ENCODE results near the gene STXBP1.
"Not testable (repeated sequence)": the region's sequence is repeated elsewhere in the genome, so short reads cannot be mapped to it uniquely, and the experiment has no call there.

STXBP1 gene

DNA sequence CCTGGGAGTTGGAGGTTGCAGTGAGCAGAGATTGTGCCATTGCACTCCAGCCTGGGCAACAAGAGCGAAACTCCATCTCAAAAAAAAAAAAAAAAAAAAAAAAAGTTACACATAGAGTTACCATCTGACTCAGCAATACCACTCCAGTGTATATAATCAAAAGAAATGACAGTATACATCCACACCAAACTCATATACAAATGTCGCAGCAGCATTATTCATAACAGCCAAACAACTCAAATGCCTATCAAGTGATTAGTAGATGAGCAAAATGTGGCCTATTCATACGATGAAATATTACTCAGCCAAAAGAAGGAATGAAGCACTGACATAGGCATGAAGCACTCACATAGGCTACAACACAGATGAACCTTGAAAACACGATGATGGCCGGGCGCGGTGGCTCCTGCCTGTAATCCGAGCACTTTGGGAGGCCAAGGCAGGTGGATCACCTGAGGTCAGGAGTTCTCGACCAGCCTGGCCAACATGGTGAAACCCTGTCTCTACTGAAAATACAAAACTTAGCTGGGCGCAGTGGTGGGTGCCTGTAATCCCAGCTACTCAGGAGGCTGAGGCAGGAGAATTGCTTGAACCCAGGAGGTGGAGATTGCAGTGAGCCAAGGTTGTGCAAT, 9.4 kb downstream of the STXBP1 start:
- DNase-seq (ENCODE audit: low read depth), result not testable (repeated sequence)

DNA sequence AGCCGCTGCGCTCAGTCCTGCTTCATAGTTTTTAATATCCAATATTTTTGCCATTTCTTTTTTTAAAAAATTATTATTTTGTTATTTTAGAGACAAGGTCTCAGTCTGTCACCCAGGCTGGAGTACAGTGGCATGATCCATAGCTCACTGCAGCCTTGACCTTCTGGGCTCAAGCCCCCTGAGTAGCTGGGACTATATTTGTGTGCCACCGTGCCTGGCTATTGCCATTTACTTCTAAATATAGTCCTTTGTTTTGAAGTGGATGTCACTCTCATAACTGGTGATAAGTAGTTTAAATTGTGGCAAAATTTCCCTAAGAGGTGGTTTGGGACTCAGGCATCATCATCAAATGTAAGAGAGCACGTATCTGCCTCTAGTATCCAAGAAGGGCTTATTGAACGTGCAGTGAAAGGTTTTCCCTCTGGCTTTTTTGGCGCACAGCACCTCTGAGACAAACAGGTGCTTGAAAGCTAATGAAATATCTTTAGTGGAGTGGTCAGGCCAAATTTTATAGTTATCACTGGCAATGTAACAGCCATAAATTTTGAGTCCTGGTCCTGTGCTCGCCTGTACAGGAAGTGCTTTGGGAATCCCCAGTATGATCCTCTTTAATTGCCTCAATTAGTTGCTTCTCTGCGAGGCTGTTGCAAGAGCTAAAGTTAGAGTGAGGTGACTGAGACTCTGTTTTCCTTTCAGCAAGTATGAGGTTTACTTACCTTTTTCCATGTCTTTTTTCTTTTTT, 14.8 kb downstream of the STXBP1 start:
- no peak for DNase-seq (ENCODE audit: low read depth)

- no peak for DNase-seq (ENCODE audit: low read depth)
Measured at GRCh38 chr9:127627494-127627855, 15.4 kb downstream of the STXBP1 start.

DNA sequence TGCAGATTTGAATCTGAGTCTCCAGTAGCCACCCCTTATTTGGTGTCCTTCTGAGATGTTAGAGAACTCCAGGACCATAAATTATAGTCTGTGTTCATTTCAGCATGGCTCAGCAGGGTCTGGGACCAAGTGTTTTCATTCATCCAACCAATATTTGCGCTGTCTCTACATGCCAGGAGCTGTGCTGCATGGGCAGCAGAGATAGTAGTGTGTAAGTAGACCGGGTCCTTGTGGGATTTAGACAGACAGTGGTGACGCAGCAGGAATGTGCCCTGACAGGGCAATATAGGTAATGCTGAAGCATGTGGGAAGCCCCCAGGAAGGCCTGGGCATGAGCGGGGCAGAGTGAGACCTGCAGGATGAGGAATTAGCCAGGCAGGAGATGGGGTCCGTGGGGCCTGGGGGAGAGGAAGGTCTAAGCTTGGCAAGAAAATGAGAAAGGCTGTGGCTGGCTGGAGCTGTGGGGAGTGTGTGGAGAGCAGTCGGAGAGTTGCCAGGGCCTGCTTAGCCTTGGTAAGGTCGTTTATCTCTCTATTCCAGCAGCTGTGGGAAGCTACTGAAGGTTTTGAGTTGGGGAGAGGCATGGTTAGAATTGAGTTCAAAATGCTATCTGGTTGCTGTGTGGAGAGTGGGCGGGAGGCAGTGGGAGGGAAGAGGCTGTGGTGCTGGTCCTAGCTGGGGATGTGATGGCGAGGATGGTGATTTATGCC, 16.8 kb downstream of the STXBP1 start:
- no peak for DNase-seq (ENCODE audit: low read depth)

DNA sequence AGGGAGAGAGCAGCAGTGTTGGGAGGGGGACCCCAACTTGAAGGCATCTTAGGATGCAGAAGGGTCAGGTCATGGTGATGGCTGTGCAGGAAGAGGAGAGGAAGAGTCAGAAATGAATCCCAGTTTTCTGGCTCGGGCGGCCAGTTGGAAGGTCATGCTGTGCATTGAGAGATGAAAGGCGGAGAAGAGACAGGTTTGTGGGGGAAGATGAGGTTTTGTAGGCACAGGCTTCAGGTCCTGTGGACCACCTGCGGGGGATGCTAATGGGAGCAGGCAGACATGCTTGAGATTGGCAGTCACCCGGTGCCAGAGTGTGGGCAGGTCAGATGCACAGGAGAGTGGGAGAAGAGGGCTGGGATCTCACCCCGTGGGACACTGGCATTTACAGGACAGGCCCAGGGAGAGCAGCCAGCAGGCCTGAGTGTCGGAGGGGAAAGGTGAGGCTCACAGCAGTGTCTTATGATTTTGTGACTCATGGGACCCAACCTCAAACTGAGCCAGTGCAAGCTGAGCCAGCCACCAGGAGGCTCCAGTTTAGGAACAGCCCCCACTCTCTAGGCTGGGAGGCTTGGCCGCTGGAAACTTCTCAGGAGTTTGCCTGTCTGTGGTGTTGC, 17.5 kb downstream of the STXBP1 start:
- DNase-seq (ENCODE audit: low read depth), result no peak

- no peak for DNase-seq (ENCODE audit: low read depth)
Measured at GRCh38 chr9:127633216-127633862, 21.3 kb downstream of the STXBP1 start.

DNA sequence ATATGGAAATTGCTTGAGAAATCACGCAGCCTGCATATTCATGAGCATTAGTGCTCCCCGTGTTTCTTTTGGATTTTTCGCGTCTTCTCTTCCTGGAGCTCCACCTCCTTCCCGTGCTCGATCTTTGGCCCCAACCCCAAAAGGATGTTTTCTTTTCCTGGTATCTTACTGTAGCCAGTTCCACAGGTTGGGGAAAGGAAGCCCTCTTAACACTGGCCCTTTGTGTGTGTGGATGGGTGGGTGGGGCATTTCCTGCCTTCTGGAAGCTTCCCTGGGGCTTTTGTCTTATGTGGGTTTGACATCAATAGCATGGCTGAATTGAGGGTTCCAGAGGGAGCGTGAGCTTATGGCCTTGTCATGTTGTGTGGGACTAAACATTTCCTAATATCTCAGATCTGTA, 21.9 kb downstream of the STXBP1 start:
- DNase-seq (ENCODE audit: low read depth), result no peak

DNA sequence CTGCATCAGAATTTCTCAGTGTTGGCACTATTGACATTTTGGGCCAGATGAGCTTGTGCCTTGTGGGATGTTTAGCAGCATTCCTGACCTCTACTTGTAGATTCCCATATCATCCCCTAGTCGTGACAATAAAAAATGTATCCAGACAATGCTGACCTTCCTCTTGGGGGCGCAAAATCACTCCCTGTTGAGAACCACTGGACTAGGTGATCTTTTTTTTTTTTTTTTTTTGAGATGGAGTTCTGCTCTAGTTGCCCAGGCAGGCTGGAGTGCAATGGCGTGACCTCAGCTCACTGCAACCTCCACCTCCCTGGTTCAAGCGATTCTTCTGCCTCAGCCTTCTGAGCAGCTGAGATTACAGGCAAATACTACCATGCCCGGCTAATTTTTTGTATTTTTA, 22.6 kb downstream of the STXBP1 start:
- no peak for DNase-seq (ENCODE audit: low read depth)

DNA sequence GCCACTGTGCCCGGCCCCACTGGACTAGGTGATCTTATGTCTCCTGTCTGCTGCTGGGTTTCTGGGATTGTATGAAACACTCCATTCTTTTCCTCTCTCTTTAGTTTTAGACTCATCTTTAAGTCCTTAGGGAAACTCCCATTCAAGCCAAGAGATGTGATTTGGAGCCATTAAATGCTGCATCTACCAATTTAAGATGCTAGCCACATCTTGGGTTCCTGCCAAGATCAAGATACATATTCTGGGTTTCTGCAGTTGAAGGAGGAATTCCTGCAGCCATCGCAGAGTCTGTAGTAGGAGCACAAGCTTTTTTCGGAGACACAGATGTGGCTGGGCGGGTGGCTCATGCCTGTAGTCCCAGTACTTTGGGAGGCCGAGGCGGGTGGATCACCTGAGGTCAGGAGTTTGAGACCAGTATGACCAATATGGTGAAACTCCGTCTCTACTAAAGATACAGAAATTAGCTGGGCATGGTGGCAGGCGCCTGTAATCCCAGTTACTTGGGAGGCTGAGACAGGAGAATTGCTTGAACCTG, 23.2 kb downstream of the STXBP1 start:
- DNase-seq (ENCODE audit: low read depth), result no peak

DNA sequence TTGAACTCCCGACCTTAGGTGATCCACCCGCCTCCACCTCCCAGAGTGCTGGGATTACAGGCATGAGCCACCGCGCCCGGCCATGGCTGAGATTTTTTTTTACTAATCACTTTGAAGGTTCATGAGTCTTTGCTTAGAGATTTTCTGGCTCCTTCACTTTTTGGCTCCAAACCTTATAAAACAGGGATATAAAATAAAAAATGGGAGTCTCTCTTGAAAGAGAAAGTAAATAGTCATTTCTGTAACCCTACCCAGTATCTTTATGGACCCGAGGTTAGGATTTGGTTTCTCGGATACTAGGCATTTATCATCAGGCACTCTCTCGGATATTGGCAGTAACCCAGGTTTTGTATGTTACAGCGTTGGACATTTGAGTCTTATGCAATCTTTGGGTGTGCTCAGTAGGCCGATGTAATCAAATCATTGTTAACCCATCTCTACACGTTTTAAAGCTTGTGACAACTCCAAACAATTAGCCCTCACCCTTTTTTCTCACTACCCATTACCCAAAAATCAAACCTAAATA, 25.3 kb downstream of the STXBP1 start:
- DNase-seq (ENCODE audit: low read depth), result no peak

GRCh38 chr9:127640908-127641545, 28.9 kb downstream of the STXBP1 start:
- DNase-seq (ENCODE audit: low read depth), result no peak

GRCh38 chr9:127642082-127642740, 30.1 kb downstream of the STXBP1 start:
- no peak for DNase-seq (ENCODE audit: low read depth)

- DNase-seq (ENCODE audit: low read depth), result no peak
Measured at GRCh38 chr9:127644146-127644827, 32.2 kb downstream of the STXBP1 start.

- no peak for DNase-seq (ENCODE audit: low read depth)
Measured at GRCh38 chr9:127644943-127645342, 32.9 kb downstream of the STXBP1 start.

GRCh38 chr9:127647451-127647850, 35.4 kb downstream of the STXBP1 start:
- DNase-seq (ENCODE audit: low read depth), result no peak

DNA sequence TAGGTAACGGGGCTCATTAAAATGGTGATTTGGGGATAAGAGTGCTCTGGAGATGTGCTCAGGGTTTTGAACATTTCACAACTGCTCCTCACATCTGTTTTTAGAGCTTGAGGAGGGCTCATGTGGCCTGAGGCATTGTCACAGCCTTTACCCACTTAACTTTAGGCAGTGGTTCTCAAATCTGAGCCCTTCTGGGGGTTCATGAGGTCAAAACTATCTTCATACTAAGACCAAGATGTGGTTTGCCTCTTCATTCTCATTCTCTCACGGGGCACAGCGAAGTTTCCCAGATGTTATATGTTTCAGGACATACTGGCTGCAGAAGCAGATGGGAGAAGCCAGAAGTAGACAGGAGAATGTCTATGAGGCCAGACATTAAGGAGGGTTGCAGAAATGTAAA, 38.4 kb downstream of the STXBP1 start:
- no peak for DNase-seq (ENCODE audit: low read depth)

DNA sequence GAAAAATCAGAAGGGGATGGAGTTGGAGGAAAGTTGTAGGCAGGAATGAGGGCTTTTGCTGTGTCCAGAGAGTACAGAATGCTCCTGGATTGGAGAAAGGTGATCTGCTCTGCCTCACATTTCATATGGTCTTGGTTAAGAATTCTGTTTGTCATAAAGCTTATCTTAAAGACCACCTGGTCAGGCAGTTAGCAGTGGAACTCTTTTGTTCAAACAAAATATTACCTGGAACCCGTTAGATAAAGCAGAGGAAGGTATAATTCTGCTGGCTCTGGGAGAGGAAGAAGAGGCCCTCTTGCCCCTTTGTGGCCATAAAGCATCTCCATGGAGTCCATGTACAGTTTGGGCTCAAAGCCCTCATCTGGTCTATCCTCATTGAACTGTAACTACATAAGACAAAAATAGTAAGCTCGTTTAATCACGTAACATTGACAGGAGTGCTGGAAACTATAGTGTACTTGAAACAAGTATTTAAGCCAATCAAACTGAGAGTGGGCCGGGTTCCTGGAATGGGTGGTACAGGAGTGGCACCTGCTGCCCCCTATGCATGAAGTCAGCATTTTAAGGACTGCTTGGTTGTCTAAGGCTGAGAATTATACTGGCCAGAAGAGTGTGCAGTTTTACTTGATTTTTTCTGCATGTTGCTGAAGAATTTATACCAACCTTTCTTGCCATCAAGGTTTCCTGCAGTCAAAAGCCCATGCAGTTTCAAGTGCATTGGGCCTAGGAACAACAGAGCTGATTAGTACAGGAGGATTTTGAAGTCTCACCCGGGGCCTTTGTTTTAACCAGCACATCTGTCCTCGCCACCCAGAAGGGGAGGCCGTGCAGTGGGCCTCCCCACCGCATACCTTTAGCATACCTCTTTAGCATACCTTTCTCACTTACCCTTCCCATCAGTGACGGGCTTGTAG, 39.9 kb downstream of the STXBP1 start:
- no peak for DNase-seq (ENCODE audit: low read depth)

- no peak for DNase-seq (ENCODE audit: low read depth)
Measured at GRCh38 chr9:127652733-127653132, 40.7 kb downstream of the STXBP1 start.

DNA sequence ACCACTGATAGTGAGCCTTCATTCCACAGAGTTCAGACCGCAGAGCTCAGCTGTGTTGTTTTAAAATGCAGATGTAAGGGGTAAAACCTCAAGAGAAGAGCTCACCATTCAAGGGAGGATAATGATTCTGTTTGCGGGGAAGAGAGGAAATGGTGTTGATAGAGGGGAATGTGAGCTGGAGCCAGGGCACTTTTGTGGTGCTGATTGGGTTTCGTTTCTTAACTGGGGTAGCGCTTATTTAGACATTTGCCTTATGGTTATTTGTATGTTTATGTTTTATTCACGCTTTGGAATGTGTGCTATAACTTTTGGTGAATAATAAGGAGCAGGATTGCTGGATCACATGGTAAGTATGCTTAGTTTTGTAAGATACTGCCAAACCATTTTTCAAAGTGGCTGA, 42.5 kb downstream of the STXBP1 start:
- no peak for DNase-seq (ENCODE audit: low read depth)

All from stimulated activated CD8-positive, alpha-beta memory T cell treated with anti-CD3 and anti-CD28 coated beads, Interleukin-12 subunit alpha, Interleukin-12 subunit beta, amount 100 ng/mL, for 4 hours (primary cell).